GM23338 (cell line): Measurements from ENCODE around the gene CDHR2. TPM values are rescaled to one million over a fixed set of nuclear protein-coding genes. Genes with fewer than 3 reads are reported as not detected.

Source experiments
- ATAC-seq: fragments of 200-7000 bp; cut with Tn5 transposase; 3 replicates; pipeline ENCODE4 v1.9.1; 2020
- DNase-seq: peaks from one replicate; pipeline ENCODE4 v3.0.0-alpha.2; 2015; ENCODE audit warnings: low spot score
- H2AFZ ChIP-seq: fragments of 200-600 bp; sonication (generic); 2 replicates; pipeline ENCODE4 v1.8.0; 2016; ENCODE audit warnings: antibody characterized with exemption, mild to moderate bottlenecking, moderate library complexity
- H3F3A ChIP-seq: fragments of 200-600 bp; sonication (generic); replicated peaks from 2 replicates; pipeline ENCODE4 v1.8.0; 2017; ENCODE audit warnings: antibody characterized with exemption, mixed run types, low read depth
- H3K27ac ChIP-seq: fragments of 200-600 bp; sonication (generic); 2 replicates; pipeline ENCODE4 v1.6.1; 2016; ENCODE audit warnings: low read depth
- H3K27me3 ChIP-seq: fragments of 200-600 bp; sonication (generic); 2 replicates; pipeline ENCODE4 v1.8.0; 2016; ENCODE audit warnings: mild to moderate bottlenecking, mixed run types, moderate library complexity; ENCODE audit not compliant: insufficient read depth
- H3K36me3 ChIP-seq: fragments of 200-600 bp; sonication (generic); 2 replicates; pipeline ENCODE4 v1.8.0; 2016; ENCODE audit warnings: mild to moderate bottlenecking; ENCODE audit not compliant: insufficient read depth
- H3K4me1 ChIP-seq: fragments of 200-600 bp; sonication (generic); 2 replicates; pipeline ENCODE4 v1.8.0; 2016; ENCODE audit warnings: mild to moderate bottlenecking, moderate library complexity; ENCODE audit not compliant: insufficient read depth
- H3K4me2 ChIP-seq: fragments of 200-600 bp; sonication (generic); 2 replicates; pipeline ENCODE4 v1.7.1; 2017; ENCODE audit warnings: mixed run types
- H3K4me3 ChIP-seq: fragments of 200-600 bp; sonication (generic); 2 replicates; pipeline ENCODE4 v1.6.1; 2016; ENCODE audit warnings: mixed run types
- H3K79me2 ChIP-seq: fragments of 200-600 bp; sonication (generic); replicated peaks from 2 replicates; pipeline ENCODE4 v1.8.0; 2017; ENCODE audit warnings: mild to moderate bottlenecking; ENCODE audit not compliant: insufficient read depth
- H3K9me2 ChIP-seq: fragments of 200-600 bp; sonication (generic); 2 replicates; pipeline ENCODE4 v1.8.0; 2017; ENCODE audit not compliant: insufficient read depth
- H4K20me1 ChIP-seq: fragments of 200-600 bp; sonication (generic); replicated peaks from 2 replicates; pipeline ENCODE4 v1.8.0; 2017; ENCODE audit warnings: mild to moderate bottlenecking; ENCODE audit not compliant: insufficient read depth
- H3K27ac Mint-ChIP-seq: 2 replicates; pipeline ENCODE4 v1.8.0; 2020; ENCODE audit warnings: inconsistent platforms, mild to moderate bottlenecking, moderate library complexity, mixed read lengths
- H3K27me3 Mint-ChIP-seq: 3 replicates; pipeline ENCODE4 v1.8.0; 2022; ENCODE audit warnings: low read depth, mild to moderate bottlenecking, moderate library complexity, mixed read lengths, inconsistent platforms; ENCODE audit not compliant: insufficient read depth, poor library complexity
- H3K36me3 Mint-ChIP-seq: 3 replicates; pipeline ENCODE4 v1.8.0; 2021; ENCODE audit warnings: low read depth, mild to moderate bottlenecking, inconsistent platforms, moderate library complexity, mixed read lengths
- H3K4me1 Mint-ChIP-seq: 3 replicates; pipeline ENCODE4 v1.8.0; 2020; ENCODE audit warnings: mild to moderate bottlenecking, inconsistent platforms, mixed read lengths
- H3K4me3 Mint-ChIP-seq: 3 replicates; pipeline ENCODE4 v1.8.0; 2021; ENCODE audit warnings: moderate library complexity, mild to moderate bottlenecking, inconsistent platforms, mixed read lengths
- H3K9me3 Mint-ChIP-seq: 3 replicates; pipeline ENCODE4 v1.8.0; 2020; ENCODE audit warnings: moderate library complexity, mild to moderate bottlenecking, inconsistent platforms, mixed read lengths
- ETS1 ChIP-seq: IDR thresholded peaks from 2 replicates; pipeline ENCODE4 v1.6.1; 2016; ENCODE audit warnings: antibody characterized with exemption
- EZH2 ChIP-seq: fragments of 200-600 bp; sonication (generic); IDR thresholded peaks from one replicate; pipeline ENCODE4 v1.8.0; 2017; ENCODE audit warnings: antibody characterized with exemption, mild to moderate bottlenecking, low read depth; ENCODE audit not compliant: unreplicated experiment
- EZH2phosphoT487 ChIP-seq: fragments of 200-600 bp; sonication (generic); IDR thresholded peaks from one replicate; pipeline ENCODE4 v1.8.1; 2018; ENCODE audit warnings: antibody characterized with exemption; ENCODE audit not compliant: unreplicated experiment
- STAT1 ChIP-seq: IDR thresholded peaks from one replicate; pipeline ENCODE4 v1.6.1; 2016; ENCODE audit warnings: antibody characterized with exemption; ENCODE audit not compliant: unreplicated experiment
- ZNF114 ChIP-seq: fragments of 250-450 bp; sonication (Bioruptor Pico); IDR thresholded peaks from 2 replicates; pipeline ENCODE4 v1.5.0; 2020; ENCODE audit warnings: mild to moderate bottlenecking, moderate library complexity
- polyA plus RNA-seq: library from polyadenylated mRNA; unstranded; fragments of >200 nt; fragmentation: Nextera tagmentation; extraction: Ambion mirVana; gene quantifications from 2 replicates; pipeline ENCODE4 v1.2.1, GENCODE V29; 2016
- total RNA-seq: library from RNA; depleted of rRNA; stranded (reverse); fragments of >200 nt; shearing (Covaris generic); gene quantifications from 2 replicates; pipeline ENCODE4 v1.2.3, GENCODE V29; 2014
- TF ChIP-seq, protein P1 (sequence below), 2 experiments: fragments of 200-600 bp in 1 of 2; sonication (generic) in 1 of 2; conservative IDR thresholded peaks; 2 replicates each; pipeline versions ENCODE4 v1.5.1 to v1.6.1; 2016 to 2017; ENCODE audit warnings: antibody characterized with exemption in 2 of 2, low read depth in 2 of 2, mild to moderate bottlenecking in 2 of 2, moderate library complexity in 1 of 2
- TF ChIP-seq, protein P2 (sequence below): fragments of 250-450 bp; sonication (Bioruptor Pico); IDR thresholded peaks from 2 replicates; pipeline ENCODE4 v1.5.0; 2020; ENCODE audit warnings: mild to moderate bottlenecking, moderate library complexity

CDHR2 gene
- total and polyA plus RNA-seq, 2 experiments from 2014 or later, result not detected

DNA sequence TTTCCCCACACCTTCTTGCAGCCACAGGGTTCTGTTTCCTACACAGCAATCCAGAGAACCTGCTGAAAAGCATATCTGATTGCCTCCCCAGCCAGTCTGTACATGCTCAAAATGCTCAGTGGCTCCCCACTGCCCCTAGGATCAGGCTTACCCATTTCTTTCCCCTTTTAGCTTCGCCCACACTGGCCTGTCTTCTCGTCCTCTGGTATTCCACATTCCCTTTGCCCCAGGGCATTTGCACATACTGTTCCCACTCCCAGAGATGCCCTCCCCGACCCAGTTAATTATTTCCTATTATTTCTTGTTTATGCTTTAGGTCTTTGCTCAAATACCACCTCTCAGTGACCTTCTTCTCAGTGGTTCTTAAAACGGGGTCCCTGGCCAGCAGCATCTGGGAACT lies 91.5 kb downstream of the CDHR2 start:
- no peak for DNase-seq
- Histone ChIP-seq H3K4me2 (no peak overlapping the region), H3K9me2 (no peaks in the 10 kb centered on the region), H3K4me1 (no peaks in the 10 kb centered on the region), H3K36me3 (no peaks in the 10 kb centered on the region), H3K27me3 (no peaks in the 10 kb centered on the region), H4K20me1 (no peaks in the 10 kb centered on the region), H2AFZ (no peak overlapping the region), H3F3A (no peaks in the 10 kb centered on the region), H3K4me3 (no peak overlapping the region), H3K79me2 (no peaks in the 10 kb centered on the region), H3K27ac (no peak overlapping the region)
- H3K9me3 Mint-ChIP-seq, result no peaks in the 10 kb centered on the region; the same call in 2 of the 3 replicates
- TF ChIP-seq, protein P1, sequence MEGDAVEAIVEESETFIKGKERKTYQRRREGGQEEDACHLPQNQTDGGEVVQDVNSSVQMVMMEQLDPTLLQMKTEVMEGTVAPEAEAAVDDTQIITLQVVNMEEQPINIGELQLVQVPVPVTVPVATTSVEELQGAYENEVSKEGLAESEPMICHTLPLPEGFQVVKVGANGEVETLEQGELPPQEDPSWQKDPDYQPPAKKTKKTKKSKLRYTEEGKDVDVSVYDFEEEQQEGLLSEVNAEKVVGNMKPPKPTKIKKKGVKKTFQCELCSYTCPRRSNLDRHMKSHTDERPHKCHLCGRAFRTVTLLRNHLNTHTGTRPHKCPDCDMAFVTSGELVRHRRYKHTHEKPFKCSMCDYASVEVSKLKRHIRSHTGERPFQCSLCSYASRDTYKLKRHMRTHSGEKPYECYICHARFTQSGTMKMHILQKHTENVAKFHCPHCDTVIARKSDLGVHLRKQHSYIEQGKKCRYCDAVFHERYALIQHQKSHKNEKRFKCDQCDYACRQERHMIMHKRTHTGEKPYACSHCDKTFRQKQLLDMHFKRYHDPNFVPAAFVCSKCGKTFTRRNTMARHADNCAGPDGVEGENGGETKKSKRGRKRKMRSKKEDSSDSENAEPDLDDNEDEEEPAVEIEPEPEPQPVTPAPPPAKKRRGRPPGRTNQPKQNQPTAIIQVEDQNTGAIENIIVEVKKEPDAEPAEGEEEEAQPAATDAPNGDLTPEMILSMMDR (conservative IDR thresholded peaks at IDR 0.05; ENCODE audit: low read depth in 2 of 2), result no peak
- TF ChIP-seq, protein P2, sequence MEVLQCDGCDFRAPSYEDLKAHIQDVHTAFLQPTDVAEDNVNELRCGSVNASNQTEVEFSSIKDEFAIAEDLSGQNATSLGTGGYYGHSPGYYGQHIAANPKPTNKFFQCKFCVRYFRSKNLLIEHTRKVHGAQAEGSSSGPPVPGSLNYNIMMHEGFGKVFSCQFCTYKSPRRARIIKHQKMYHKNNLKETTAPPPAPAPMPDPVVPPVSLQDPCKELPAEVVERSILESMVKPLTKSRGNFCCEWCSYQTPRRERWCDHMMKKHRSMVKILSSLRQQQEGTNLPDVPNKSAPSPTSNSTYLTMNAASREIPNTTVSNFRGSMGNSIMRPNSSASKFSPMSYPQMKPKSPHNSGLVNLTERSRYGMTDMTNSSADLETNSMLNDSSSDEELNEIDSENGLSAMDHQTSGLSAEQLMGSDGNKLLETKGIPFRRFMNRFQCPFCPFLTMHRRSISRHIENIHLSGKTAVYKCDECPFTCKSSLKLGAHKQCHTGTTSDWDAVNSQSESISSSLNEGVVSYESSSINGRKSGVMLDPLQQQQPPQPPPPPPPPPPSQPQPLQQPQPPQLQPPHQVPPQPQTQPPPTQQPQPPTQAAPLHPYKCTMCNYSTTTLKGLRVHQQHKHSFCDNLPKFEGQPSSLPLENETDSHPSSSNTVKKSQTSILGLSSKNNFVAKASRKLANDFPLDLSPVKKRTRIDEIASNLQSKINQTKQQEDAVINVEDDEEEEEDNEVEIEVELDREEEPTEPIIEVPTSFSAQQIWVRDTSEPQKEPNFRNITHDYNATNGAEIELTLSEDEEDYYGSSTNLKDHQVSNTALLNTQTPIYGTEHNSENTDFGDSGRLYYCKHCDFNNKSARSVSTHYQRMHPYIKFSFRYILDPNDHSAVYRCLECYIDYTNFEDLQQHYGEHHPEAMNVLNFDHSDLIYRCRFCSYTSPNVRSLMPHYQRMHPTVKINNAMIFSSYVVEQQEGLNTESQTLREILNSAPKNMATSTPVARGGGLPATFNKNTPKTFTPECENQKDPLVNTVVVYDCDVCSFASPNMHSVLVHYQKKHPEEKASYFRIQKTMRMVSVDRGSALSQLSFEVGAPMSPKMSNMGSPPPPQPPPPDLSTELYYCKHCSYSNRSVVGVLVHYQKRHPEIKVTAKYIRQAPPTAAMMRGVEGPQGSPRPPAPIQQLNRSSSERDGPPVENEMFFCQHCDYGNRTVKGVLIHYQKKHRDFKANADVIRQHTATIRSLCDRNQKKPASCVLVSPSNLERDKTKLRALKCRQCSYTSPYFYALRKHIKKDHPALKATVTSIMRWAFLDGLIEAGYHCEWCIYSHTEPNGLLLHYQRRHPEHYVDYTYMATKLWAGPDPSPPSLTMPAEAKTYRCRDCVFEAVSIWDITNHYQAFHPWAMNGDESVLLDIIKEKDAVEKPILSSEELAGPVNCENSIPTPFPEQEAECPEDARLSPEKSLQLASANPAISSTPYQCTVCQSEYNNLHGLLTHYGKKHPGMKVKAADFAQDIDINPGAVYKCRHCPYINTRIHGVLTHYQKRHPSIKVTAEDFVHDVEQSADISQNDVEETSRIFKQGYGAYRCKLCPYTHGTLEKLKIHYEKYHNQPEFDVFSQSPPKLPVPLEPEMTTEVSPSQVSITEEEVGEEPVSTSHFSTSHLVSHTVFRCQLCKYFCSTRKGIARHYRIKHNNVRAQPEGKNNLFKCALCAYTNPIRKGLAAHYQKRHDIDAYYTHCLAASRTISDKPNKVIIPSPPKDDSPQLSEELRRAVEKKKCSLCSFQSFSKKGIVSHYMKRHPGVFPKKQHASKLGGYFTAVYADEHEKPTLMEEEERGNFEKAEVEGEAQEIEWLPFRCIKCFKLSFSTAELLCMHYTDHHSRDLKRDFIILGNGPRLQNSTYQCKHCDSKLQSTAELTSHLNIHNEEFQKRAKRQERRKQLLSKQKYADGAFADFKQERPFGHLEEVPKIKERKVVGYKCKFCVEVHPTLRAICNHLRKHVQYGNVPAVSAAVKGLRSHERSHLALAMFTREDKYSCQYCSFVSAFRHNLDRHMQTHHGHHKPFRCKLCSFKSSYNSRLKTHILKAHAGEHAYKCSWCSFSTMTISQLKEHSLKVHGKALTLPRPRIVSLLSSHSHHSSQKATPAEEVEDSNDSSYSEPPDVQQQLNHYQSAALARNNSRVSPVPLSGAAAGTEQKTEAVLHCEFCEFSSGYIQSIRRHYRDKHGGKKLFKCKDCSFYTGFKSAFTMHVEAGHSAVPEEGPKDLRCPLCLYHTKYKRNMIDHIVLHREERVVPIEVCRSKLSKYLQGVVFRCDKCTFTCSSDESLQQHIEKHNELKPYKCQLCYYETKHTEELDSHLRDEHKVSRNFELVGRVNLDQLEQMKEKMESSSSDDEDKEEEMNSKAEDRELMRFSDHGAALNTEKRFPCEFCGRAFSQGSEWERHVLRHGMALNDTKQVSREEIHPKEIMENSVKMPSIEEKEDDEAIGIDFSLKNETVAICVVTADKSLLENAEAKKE, result no peak
- no peak for TF ChIP-seq ETS1
- no peak for TF ChIP-seq STAT1
- TF ChIP-seq ZNF114, result no peak
- no peak for TF ChIP-seq EZH2phosphoT487
- no peak for TF ChIP-seq EZH2
- no peak overlapping the region for H3K27ac Mint-ChIP-seq
- no peak overlapping the region for H3K4me3 Mint-ChIP-seq
- peaks cover 18% of the 10 kb centered on the region for H3K27me3 Mint-ChIP-seq
- no peak for ATAC-seq
- no peaks in the 10 kb centered on the region for H3K36me3 Mint-ChIP-seq
- H3K4me1 Mint-ChIP-seq, result peaks cover 34% of the 10 kb centered on the region
